OCI-LY1 (cell line): ENCODE measurements around the gene UNC80.

Experiments used
- H2AFZ ChIP-seq: fragments of 200-600 bp; sonication (generic), shearing (Covaris generic); 2 replicates; pipeline ENCODE4 v1.6.0; 2014; ENCODE audit warnings: antibody characterized with exemption, mild to moderate bottlenecking, low read length
- H3F3A ChIP-seq: fragments of 200-600 bp; sonication (generic), shearing (Covaris generic); 2 replicates; pipeline ENCODE4 v1.6.0; 2014; ENCODE audit warnings: mild to moderate bottlenecking, antibody characterized with exemption, low read length, moderate library complexity; ENCODE audit not compliant: insufficient read depth
- H3K27ac ChIP-seq: fragments of 200-600 bp; sonication (generic); 2 replicates; pipeline ENCODE4 v1.5.1; 2014; ENCODE audit warnings: low read length, mixed run types, mild to moderate bottlenecking, low read depth; ENCODE audit not compliant: poor library complexity, severe bottlenecking
- H3K27me3 ChIP-seq: fragments of 200-600 bp; sonication (generic); 2 replicates; pipeline ENCODE4 v1.6.0; 2014; ENCODE audit warnings: antibody characterized with exemption, mild to moderate bottlenecking, low read length, moderate library complexity; ENCODE audit not compliant: insufficient read depth
- H3K36me3 ChIP-seq: fragments of 200-600 bp; sonication (generic); 2 replicates; pipeline ENCODE4 v1.6.1; 2014; ENCODE audit warnings: mild to moderate bottlenecking, antibody characterized with exemption, low read length, moderate library complexity, mixed read lengths; ENCODE audit not compliant: insufficient read depth
- H3K4me1 ChIP-seq: fragments of 200-600 bp; sonication (generic); 2 replicates; pipeline ENCODE4 v1.5.1; 2014; ENCODE audit warnings: mild to moderate bottlenecking, low read length, moderate library complexity; ENCODE audit not compliant: insufficient read depth, severe bottlenecking
- H3K4me2 ChIP-seq: fragments of 200-600 bp; sonication (generic), shearing (Covaris generic); 2 replicates; pipeline ENCODE4 v1.6.1; 2014; ENCODE audit warnings: low read length
- H3K4me3 ChIP-seq: fragments of 200-600 bp; sonication (generic); 2 replicates; pipeline ENCODE4 v1.5.1; 2014; ENCODE audit warnings: low read length, low read depth, mild to moderate bottlenecking, mixed read lengths; ENCODE audit not compliant: poor library complexity, severe bottlenecking
- H3K79me2 ChIP-seq: fragments of 200-600 bp; shearing (Covaris generic); 2 replicates; pipeline ENCODE4 v1.6.1; 2016; ENCODE audit warnings: mixed run types, low read length, mixed read lengths; ENCODE audit not compliant: insufficient read depth
- H3K9ac ChIP-seq: fragments of 200-600 bp; sonication (generic), shearing (Covaris generic); 2 replicates; pipeline ENCODE4 v1.6.1; 2014; ENCODE audit warnings: mild to moderate bottlenecking, low read length, mixed read lengths
- H3K9me2 ChIP-seq: fragments of 200-600 bp; sonication (generic), shearing (Covaris generic); 2 replicates; pipeline ENCODE4 v1.6.1; 2014; ENCODE audit warnings: low read depth, mild to moderate bottlenecking, low read length, mixed read lengths
- H3K9me3 ChIP-seq: fragments of 200-600 bp; shearing (Covaris generic); 2 replicates; pipeline ENCODE4 v1.6.1; 2014; ENCODE audit warnings: low read length, mixed read lengths
- H4K20me1 ChIP-seq: fragments of 200-600 bp; sonication (generic), shearing (Covaris generic); 2 replicates; pipeline ENCODE4 v1.6.0; 2016; ENCODE audit warnings: mild to moderate bottlenecking, low read length; ENCODE audit not compliant: insufficient read depth
- CTCF ChIP-seq: fragments of 200-600 bp; sonication (generic), shearing (Covaris generic); IDR thresholded peaks from 2 replicates; pipeline ENCODE4 v1.5.1; 2017; ENCODE audit warnings: mild to moderate bottlenecking, antibody characterized with exemption, low read length, moderate library complexity, mixed read lengths
- EZH2 ChIP-seq: fragments of 200-600 bp; sonication (generic), shearing (Covaris generic); IDR thresholded peaks from 2 replicates; pipeline ENCODE4 v1.8.0; 2017; ENCODE audit warnings: borderline replicate concordance, mixed run types, mild to moderate bottlenecking, antibody characterized with exemption, low read length, moderate library complexity, mixed read lengths

Gene UNC80

GRCh38 chr2:209787416-209787815 lies 15.8 kb downstream of the UNC80 start:
- Histone ChIP-seq H3K79me2 (no peaks in the 10 kb centered on the region), H2AFZ (no peak overlapping the region), H3K9ac (no peak overlapping the region), H3K9me3 (no peaks in the 10 kb centered on the region), H3K36me3 (no peaks in the 10 kb centered on the region), H3F3A (no peaks in the 10 kb centered on the region), H3K27ac (no peak overlapping the region), H3K9me2 (no peaks in the 10 kb centered on the region), H3K4me1 (no peaks in the 10 kb centered on the region), H3K27me3 (no peaks in the 10 kb centered on the region), H4K20me1 (no peaks in the 10 kb centered on the region), H3K4me3 (no peak overlapping the region), H3K4me2 (no peak overlapping the region)
- TF ChIP-seq EZH2 (no peak), CTCF (no peak)

- Histone ChIP-seq H3K9me2 (no peaks in the 10 kb centered on the region), H3F3A (no peaks in the 10 kb centered on the region), H3K9me3 (no peaks in the 10 kb centered on the region), H2AFZ (no peak overlapping the region), H3K4me1 (no peaks in the 10 kb centered on the region), H3K4me3 (no peak overlapping the region), H3K4me2 (no peak overlapping the region), H4K20me1 (no peaks in the 10 kb centered on the region), H3K36me3 (no peaks in the 10 kb centered on the region), H3K27me3 (no peaks in the 10 kb centered on the region), H3K9ac (no peak overlapping the region), H3K79me2 (no peaks in the 10 kb centered on the region), H3K27ac (no peak overlapping the region)
- TF ChIP-seq CTCF (no peak), EZH2 (no peak)
These were observed 17.3 kb downstream of the UNC80 start for GRCh38 chr2:209788925-209789324.

- Histone ChIP-seq H3K4me1 (no peaks in the 10 kb centered on the region), H3K4me3 (peak overlapping the region; percentile 3), H3K79me2 (no peaks in the 10 kb centered on the region), H2AFZ (no peak overlapping the region), H3F3A (no peaks in the 10 kb centered on the region), H3K27me3 (no peaks in the 10 kb centered on the region), H3K9me2 (no peaks in the 10 kb centered on the region), H3K36me3 (no peaks in the 10 kb centered on the region), H3K9me3 (no peaks in the 10 kb centered on the region), H3K4me2 (peak overlapping the region; percentile 20), H3K9ac (no peak overlapping the region), H3K27ac (no peak overlapping the region), H4K20me1 (no peaks in the 10 kb centered on the region)
- TF ChIP-seq EZH2, result no peak
- TF ChIP-seq CTCF, result no peak
These were observed 18.6 kb downstream of the UNC80 start for GRCh38 chr2:209790066-209790728.
